Gastrocnemius medialis (tissue), 4 donors: ENCODE results near the gene INTS11.

Source experiments
- CTCF ChIP-seq, 5 experiments: fragments of 450-650 bp in 3 of 5; fragments of 200-600 bp in 2 of 5; sonication (generic) in 2 of 5; IDR thresholded peaks in 4 of 5; conservative IDR thresholded peaks in 1 of 5; 1 replicate in 4 of 5; 2 replicates in 1 of 5; pipeline ENCODE4 v1.5.1; 2016 to 2019; ENCODE audit warnings: antibody characterized with exemption in 5 of 5, mild to moderate bottlenecking in 3 of 5, moderate library complexity in 3 of 5
- POLR2A ChIP-seq, 2 donors: fragments of 450-650 bp; IDR thresholded peaks; one replicate each; pipeline ENCODE4 v1.6.1; 2017; ENCODE audit warnings: antibody characterized with exemption in 2 of 2, mild to moderate bottlenecking in 2 of 2, moderate library complexity in 2 of 2

GRCh38 chr1:1360506-1361169, 36.2 kb upstream of the INTS11 start:
- TF ChIP-seq CTCF (IDR thresholded peaks at IDR 0.05 in 4 of 5, conservative IDR thresholded peaks at IDR 0.05 in 1 of 5) = no peak
- no peak for TF ChIP-seq POLR2A (IDR thresholded peaks at IDR 0.05)
